B cell (primary cell): ENCODE measurements around the gene MSGN1.

Source experiments
- CTCF ChIP-seq: fragments of 200-600 bp; IDR thresholded peaks from one replicate; pipeline ENCODE4 v1.8.0; 2022; ENCODE audit warnings: antibody characterized with exemption, mild to moderate bottlenecking
- EZH2 ChIP-seq: IDR thresholded peaks from 2 replicates; pipeline ENCODE4 v1.6.1; 2012; ENCODE audit warnings: borderline replicate concordance, low read depth, mild to moderate bottlenecking, moderate library complexity, low read length; ENCODE audit not compliant: insufficient read depth, poor library complexity, severe bottlenecking

GRCh38 chr2:17858064-17858463, 41.8 kb downstream of the MSGN1 start:
- TF ChIP-seq CTCF (no peak), EZH2 (no peak)
